Spinal cord (tissue), 10 donors: ENCODE data around the gene ARHGEF16. TPM values are rescaled to one million over a fixed set of nuclear protein-coding genes. Genes with fewer than 3 reads are reported as not detected.

Experiments used
- DNase-seq, 6 donors: peaks; one replicate each; pipeline versions ENCODE4 v3.0.0 to v3.0.0-alpha.2; 2013 to 2015; ENCODE audit warnings: low spot score in 6 of 6, low read depth in 4 of 6
- H3K27ac ChIP-seq: one replicate; pipeline ENCODE4 v1.5.1; 2013; ENCODE audit warnings: low read depth, low read length, control low read depth
- H3K27me3 ChIP-seq: one replicate; pipeline ENCODE4 v1.6.1; 2013; ENCODE audit warnings: low read length; ENCODE audit not compliant: control insufficient read depth, insufficient read depth
- H3K36me3 ChIP-seq: one replicate; pipeline ENCODE4 v1.6.1; 2013; ENCODE audit warnings: low read length; ENCODE audit not compliant: control insufficient read depth, insufficient read depth
- H3K4me1 ChIP-seq: one replicate; pipeline ENCODE4 v1.6.1; 2013; ENCODE audit warnings: low read length; ENCODE audit not compliant: control insufficient read depth, insufficient read depth
- H3K4me3 ChIP-seq: one replicate; pipeline ENCODE4 v1.5.1; 2013; ENCODE audit warnings: low read depth, low read length, control low read depth
- H3K9me3 ChIP-seq: one replicate; pipeline ENCODE4 v1.6.1; 2013; ENCODE audit warnings: low read length; ENCODE audit not compliant: control insufficient read depth, insufficient read depth
- WGBS: methylation state at CpG from one replicate; pipeline ENCODE4 v1.1.5; 2013; ENCODE audit warnings: missing lambda C conversion rate; ENCODE audit not compliant: insufficient coverage; 5-methylcytosine and 5-hydroxymethylcytosine counted together
- polyA plus RNA-seq, 2 donors: library from polyadenylated mRNA; unstranded; fragments of 120-200 nt; gene quantifications; one replicate each; pipeline ENCODE4 v1.2.1, GENCODE V29; 2013; ENCODE audit not compliant: insufficient read length in 2 of 2
- total RNA-seq, 2 donors: library from RNA; depleted of rRNA in 1 of 2; stranded (reverse); fragments of 120-200 nt in 1 of 2; fragments of >200 nt in 1 of 2; gene quantifications; one replicate each; pipeline versions ENCODE4 v1.2.3 to v1.2.4, GENCODE V29; 2013 to 2014
- donor health status: healthy.

The ARHGEF16 gene
- total and polyA plus RNA-seq, 4 donors, result 1.7 to 4.2 (median 3.2) TPM

- Histone ChIP-seq H3K36me3 (peaks cover 64% of the 10 kb centered on the region), H3K9me3 (no peaks in the 10 kb centered on the region), H3K4me3 (no peak overlapping the region), H3K4me1 (peaks cover 20% of the 10 kb centered on the region), H3K27ac (no peak overlapping the region), H3K27me3 (no peaks in the 10 kb centered on the region)
- DNase-seq, result peak in 1 of 6 donors; percentile 20
- 73% methylated on average over 31 of the region's 31 CpGs for WGBS
Measured at GRCh38 chr1:3504151-3504821, 49.8 kb downstream of the ARHGEF16 start.

GRCh38 chr1:3504822-3505153, 50.3 kb downstream of the ARHGEF16 start:
- Histone ChIP-seq H3K9me3 (no peaks in the 10 kb centered on the region), H3K36me3 (peaks cover 59% of the 10 kb centered on the region), H3K4me3 (no peak overlapping the region), H3K27me3 (no peaks in the 10 kb centered on the region), H3K4me1 (peaks cover 20% of the 10 kb centered on the region), H3K27ac (no peak overlapping the region)
- 76% methylated on average over 6 of the region's 7 CpGs for whole genome bisulfite sequencing
- no peak for DNase-seq

- Histone ChIP-seq H3K36me3 (peaks cover 56% of the 10 kb centered on the region), H3K4me1 (peaks cover 20% of the 10 kb centered on the region), H3K27me3 (no peaks in the 10 kb centered on the region), H3K27ac (no peak overlapping the region), H3K4me3 (no peak overlapping the region), H3K9me3 (no peaks in the 10 kb centered on the region)
- WGBS, result 81% methylated on average over 20 of the region's 20 CpGs
- DNase-seq, result no peak
Measured at GRCh38 chr1:3505161-3505560, 50.7 kb downstream of the ARHGEF16 start.

- Histone ChIP-seq H3K27ac (no peak overlapping the region), H3K36me3 (peaks cover 51% of the 10 kb centered on the region), H3K27me3 (no peaks in the 10 kb centered on the region), H3K4me3 (no peak overlapping the region), H3K9me3 (no peaks in the 10 kb centered on the region), H3K4me1 (peaks cover 20% of the 10 kb centered on the region)
- 94% methylated on average over 15 of the region's 15 CpGs for WGBS
- DNase-seq, result no peak
Measured at GRCh38 chr1:3506041-3506440, 51.6 kb downstream of the ARHGEF16 start.

- peaks cover 50% of the 10 kb centered on the region for H3K36me3 ChIP-seq
- 90% methylated on average over 7 of the region's 7 CpGs for WGBS
- no peak overlapping the region for H3K27ac ChIP-seq
- H3K4me1 ChIP-seq, result peaks cover 20% of the 10 kb centered on the region
- no peaks in the 10 kb centered on the region for H3K9me3 ChIP-seq
- H3K27me3 ChIP-seq, result no peaks in the 10 kb centered on the region
- H3K4me3 ChIP-seq, result no peak overlapping the region
- no peak for DNase-seq
Measured at GRCh38 chr1:3506943-3507342, 52.5 kb downstream of the ARHGEF16 start.

- no peaks in the 10 kb centered on the region for H3K9me3 ChIP-seq
- WGBS, result 86% methylated on average over 8 of the region's 11 CpGs
- no peaks in the 10 kb centered on the region for H3K27me3 ChIP-seq
Measured at GRCh38 chr1:3507636-3508275, 53.3 kb downstream of the ARHGEF16 start.

GRCh38 chr1:3508757-3509415, 54.4 kb downstream of the ARHGEF16 start:
- Histone ChIP-seq H3K4me1 (peaks cover 8% of the 10 kb centered on the region), H3K27ac (no peak overlapping the region), H3K36me3 (peaks cover 43% of the 10 kb centered on the region), H3K9me3 (no peaks in the 10 kb centered on the region), H3K4me3 (no peak overlapping the region), H3K27me3 (no peaks in the 10 kb centered on the region)
- DNase-seq, result no peak
- WGBS, result 93% methylated on average over 33 of the region's 33 CpGs

More at GRCh38 chr1:3507636-3508275, 53.3 kb downstream of the ARHGEF16 start:
- H3K27ac ChIP-seq, result no peak overlapping the region
- peaks cover 15% of the 10 kb centered on the region for H3K4me1 ChIP-seq
- H3K4me3 ChIP-seq, result no peak overlapping the region
- DNase-seq, result no peak
- peaks cover 44% of the 10 kb centered on the region for H3K36me3 ChIP-seq

GRCh38 chr1:3509721-3510120, 55.3 kb downstream of the ARHGEF16 start:
- Histone ChIP-seq H3K27ac (no peak overlapping the region), H3K9me3 (no peaks in the 10 kb centered on the region), H3K27me3 (no peaks in the 10 kb centered on the region), H3K4me1 (no peaks in the 10 kb centered on the region), H3K36me3 (peaks cover 41% of the 10 kb centered on the region), H3K4me3 (no peak overlapping the region)
- 91% methylated on average over 21 of the region's 21 CpGs for WGBS
- no peak for DNase-seq

- no peaks in the 10 kb centered on the region for H3K27me3 ChIP-seq
- peaks cover 4% of the 10 kb centered on the region for H3K4me1 ChIP-seq
- no peak overlapping the region for H3K4me3 ChIP-seq
- H3K36me3 ChIP-seq, result peaks cover 39% of the 10 kb centered on the region
- no peak overlapping the region for H3K27ac ChIP-seq
- 88% methylated on average over 24 of the region's 32 CpGs for WGBS
- no peak for DNase-seq
- H3K9me3 ChIP-seq, result no peaks in the 10 kb centered on the region
Measured at GRCh38 chr1:3510136-3510955, 55.9 kb downstream of the ARHGEF16 start.
